GM13976 (cell line): Measurements from ENCODE around the gene WWOX.

ENCODE experiments used
- DNase-seq: peaks from one replicate; pipeline ENCODE4 v3.0.0; 2012; ENCODE audit warnings: low spot score
- in situ Hi-C: fragments of 300-500 bp; cut with MboI; formaldehyde crosslinking; loops from one replicate; pipeline ENCODE4 v1.12.0; 2022; ENCODE audit warnings: low sequenced_read_pairs, mixed read lengths, inconsistent platforms; ENCODE audit not compliant: unreplicated experiment
- TF ChIP-seq, protein P1 (sequence below): IDR thresholded peaks from 2 replicates; pipeline ENCODE4 v1.5.1; 2012; ENCODE audit warnings: borderline replicate concordance, mild to moderate bottlenecking; ENCODE audit not compliant: insufficient read depth; ENCODE audit errors: extremely low read depth, missing control alignments, control extremely low read depth

WWOX gene

DNA sequence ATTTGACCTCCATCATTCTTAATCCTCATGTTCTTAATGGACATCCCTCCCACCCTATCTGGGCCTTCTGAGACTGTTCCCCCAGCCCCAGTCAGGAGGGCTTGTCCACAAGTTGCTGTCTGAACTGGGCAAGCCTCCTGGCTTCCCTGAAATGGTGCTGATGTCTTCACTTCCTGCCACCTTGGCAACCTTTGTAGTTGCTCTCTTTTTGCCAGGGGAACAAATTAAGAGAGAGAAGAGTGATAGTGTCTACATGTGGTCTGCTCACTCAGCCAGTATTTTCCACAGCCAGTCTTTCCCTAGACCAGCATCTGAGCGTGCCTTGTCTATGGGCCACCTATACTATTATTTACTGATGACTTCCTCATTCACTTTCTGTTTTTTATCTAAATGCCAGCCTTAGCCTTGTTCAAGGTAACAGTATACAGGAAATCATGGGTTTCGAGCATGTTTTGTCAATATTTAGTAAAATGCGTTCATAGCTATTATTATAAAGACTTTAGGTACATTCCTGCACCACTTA is 791.0 kb downstream of the WWOX start:
- TF ChIP-seq, protein P1, sequence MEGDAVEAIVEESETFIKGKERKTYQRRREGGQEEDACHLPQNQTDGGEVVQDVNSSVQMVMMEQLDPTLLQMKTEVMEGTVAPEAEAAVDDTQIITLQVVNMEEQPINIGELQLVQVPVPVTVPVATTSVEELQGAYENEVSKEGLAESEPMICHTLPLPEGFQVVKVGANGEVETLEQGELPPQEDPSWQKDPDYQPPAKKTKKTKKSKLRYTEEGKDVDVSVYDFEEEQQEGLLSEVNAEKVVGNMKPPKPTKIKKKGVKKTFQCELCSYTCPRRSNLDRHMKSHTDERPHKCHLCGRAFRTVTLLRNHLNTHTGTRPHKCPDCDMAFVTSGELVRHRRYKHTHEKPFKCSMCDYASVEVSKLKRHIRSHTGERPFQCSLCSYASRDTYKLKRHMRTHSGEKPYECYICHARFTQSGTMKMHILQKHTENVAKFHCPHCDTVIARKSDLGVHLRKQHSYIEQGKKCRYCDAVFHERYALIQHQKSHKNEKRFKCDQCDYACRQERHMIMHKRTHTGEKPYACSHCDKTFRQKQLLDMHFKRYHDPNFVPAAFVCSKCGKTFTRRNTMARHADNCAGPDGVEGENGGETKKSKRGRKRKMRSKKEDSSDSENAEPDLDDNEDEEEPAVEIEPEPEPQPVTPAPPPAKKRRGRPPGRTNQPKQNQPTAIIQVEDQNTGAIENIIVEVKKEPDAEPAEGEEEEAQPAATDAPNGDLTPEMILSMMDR, result no peak
- no peak for DNase-seq
- in situ Hi-C loops, result no loop called here

DNA sequence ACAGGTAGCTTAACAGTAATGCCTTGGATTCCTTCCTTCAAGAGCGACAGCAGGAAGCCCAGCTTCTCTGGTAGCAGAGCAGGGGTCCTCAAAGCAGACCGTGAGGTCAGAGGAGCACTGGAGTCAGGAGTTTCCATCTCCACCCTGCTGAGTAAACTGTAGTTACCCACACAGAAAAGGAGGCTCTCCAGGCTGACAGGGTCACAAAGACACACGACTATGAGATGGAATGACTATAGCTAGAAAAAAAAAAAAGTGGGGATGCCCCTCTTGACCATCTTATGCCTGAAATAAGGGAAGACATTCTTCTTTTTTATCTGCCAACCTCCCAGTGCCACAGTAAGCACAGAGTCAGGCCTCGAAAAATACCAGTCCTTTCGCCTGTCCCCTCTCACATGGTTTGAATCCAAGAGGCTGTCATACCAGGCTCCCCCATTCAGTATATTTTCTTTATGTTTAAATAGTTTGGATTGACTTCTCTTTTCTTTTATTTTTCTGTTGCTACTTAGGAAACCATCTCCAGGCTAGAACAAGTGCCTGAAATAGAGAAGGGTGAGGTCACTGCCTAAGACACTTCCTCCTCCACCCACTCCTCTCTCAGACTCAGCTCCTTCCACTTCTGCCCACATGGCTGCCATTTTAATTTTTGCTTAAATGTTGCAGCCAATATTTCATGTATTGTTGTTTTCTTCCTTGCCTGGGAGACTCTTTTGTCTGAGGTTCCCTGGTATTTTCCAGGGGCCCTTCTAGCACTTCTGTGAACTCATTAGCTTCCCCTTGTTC is 793.7 kb downstream of the WWOX start:
- TF ChIP-seq, protein P1, result no peak
- in situ Hi-C loops, result no loop called here
- DNase-seq, result no peak

DNA sequence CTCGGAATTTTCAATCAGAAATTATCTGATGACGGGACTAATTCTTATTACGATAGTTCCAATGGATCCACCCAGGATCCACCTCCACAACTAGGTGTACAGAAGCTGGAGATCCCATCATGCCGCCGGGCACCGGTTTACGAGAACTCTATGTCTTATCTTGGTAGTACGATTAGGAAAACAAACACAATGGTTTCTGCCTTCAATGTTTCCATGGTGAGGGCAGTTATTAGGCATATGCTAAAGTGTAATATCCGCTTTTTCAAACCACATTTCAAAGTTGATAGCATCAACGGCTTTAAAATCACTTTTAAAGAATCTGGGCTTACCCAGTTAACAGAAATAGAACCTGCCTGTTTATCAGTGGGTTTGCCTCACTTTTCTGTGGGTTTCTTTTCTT is 795.4 kb downstream of the WWOX start:
- TF ChIP-seq, protein P1, result no peak
- in situ Hi-C loops, result no loop called here
- no peak for DNase-seq

DNA sequence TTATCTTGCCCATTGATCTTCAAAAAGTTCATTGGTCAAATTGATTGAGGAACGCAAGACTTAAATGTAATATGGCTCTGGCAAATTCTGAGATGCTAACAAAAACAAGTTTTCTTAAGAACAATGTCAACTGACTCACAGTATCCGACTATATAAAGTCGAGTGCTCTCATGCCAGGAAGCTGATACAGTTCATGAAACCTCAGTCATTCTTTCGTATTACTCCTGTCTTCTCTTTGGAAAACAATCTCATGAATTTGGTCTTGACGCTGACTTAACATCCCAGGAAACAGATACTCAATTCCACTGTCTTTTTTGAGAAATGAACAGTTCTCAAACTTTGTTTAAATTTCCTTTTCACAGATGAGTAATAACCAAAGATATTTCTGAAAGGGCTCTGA is 796.2 kb downstream of the WWOX start:
- in situ Hi-C loops, result no loop called here
- TF ChIP-seq, protein P1, result no peak

DNA sequence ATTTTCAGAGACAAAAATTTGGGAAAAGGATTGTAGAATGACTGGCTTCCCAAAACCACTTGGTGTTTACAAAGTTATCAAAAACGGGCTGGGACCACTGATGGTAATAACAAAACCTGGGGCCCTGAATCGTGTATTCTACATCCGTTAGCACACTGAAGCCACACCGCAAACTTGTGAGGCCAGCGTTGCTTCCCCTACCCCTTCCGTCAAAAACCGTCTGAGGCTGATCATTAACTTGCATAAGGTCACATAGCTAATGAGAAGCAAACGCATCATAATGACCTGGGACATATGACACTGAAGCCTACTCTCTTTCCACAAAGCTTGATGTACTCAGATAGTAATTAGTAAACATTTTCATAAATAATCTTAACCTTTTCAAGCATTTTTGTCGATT is 796.8 kb downstream of the WWOX start:
- TF ChIP-seq, protein P1, result no peak
- in situ Hi-C loops, result no loop called here
- no peak for DNase-seq

More for the DNA sequence above, 796.2 kb downstream of the WWOX start:
- no peak for DNase-seq

DNA sequence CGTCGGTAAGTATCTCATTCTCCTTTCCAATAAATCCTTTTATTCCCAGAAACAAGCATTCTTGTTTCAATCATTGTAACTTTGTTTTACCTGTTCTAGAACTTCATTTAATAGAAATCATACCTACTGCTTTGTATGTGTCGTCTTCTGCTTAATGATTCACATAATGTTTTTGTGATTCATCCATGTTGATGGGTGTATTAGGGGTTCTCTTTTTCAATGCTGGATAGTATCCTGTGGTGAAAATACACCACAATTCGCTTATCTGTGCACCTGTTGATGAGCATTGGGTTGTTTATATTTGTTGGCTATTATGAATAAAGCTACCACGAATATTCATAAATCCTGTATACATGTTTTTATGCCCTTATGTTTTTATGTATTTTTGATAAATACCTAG is 797.8 kb downstream of the WWOX start:
- no peak for DNase-seq
- TF ChIP-seq, protein P1, result no peak
- in situ Hi-C loops, result no loop called here
